Stimulated activated CD8-positive, alpha-beta memory T cell treated with anti-CD3 and anti-CD28 coated beads, Interleukin-15, amount 100 ng/mL, for 4 hours (primary cell): ENCODE measurements around the gene GLYATL3.

Experiments used
- DNase-seq, 2 donors: peaks; one replicate each; pipeline ENCODE4 v3.0.0-alpha.2; 2020; ENCODE audit warnings: low read depth in 2 of 2

Gene GLYATL3

DNA sequence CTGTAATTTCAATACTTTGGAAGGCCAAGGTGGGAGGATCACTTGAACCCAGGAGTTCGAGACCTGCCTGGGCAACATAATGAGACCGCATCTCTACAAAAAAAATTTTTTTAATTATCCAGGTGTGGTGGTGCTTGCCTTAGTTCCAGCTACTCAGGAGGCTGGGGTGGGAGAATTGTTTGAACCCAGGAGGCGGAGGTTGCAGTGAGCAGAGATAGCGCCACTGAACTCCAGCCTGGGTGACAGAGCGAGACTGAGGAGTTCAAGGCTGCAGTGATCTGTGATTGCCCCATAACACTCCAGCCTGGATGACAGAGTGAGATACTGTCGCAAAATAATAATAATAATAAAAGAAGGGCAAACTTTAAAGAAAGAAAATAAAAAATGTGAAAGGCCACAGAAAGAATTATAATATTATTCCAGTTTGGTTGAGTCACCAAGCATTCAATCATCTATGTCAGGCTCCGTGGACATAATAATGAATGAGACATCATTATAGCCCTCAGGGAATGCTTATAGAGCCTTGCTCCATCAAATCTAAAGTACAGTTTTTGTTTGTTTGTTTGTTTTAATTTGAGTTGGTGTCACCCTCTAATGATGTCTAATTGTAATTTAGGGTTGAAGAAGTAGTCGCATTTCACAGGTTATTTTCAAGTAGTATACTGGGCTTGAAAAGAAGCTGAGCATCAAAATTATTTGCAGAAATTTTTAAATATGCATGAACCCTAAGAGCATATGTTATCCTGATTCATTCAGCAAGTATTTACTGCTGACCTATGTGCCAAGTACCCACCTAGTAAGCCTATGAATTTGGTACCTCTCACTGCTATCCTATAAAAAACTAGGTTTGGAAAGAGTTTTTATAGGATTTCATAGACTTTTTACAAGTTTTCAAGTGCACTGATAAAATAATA lies 15.1 kb downstream of the GLYATL3 start:
- DNase-seq: no peak

DNA sequence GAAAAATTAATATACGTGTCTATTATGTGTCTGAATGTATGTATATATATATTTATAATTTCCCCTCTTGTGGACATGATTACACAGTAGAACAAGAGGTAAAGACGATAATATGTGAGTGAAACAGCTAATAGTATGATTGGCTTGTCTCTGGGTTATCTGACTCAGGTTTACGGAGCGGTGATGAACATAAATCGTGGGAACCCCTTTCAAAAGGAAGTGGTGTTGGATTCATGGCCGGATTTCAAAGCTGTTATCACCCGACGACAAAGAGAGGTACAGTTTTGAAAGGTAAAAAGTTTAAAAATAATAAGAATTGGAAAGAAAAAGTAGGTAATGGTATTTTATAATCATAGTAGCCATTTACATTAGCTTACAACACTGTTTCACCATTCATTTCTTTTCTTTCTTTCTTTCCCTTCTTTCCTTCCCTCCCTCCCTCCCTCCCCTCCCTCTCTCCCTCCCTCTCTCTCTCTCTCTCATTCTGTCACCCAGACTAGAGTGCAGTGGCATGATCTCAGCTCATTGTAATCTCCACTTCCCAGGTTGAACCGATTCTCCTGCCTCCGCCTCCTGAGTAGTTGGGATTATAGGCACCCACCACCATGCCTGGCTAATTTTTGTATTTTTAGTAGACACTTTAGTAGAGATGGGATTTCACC lies 15.9 kb downstream of the GLYATL3 start:
- DNase-seq: no peak

DNA sequence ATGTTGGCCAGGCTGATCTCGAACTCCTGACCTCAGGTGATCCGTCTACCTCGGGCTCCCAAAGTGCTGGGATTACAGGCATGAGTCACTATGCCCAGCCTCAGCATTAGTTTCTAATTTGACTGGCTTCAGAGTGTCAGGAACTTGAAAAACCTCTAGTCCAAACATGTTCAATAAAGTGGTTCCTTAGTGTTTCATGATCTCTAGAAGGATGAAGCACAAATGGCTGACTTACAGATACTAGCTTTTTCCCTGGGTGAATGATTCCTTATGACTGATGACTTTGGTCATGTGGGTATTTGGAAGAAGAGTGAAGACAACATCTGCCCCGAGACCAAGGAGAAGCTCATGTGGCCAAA lies 16.4 kb downstream of the GLYATL3 start:
- no peak for DNase-seq

DNA sequence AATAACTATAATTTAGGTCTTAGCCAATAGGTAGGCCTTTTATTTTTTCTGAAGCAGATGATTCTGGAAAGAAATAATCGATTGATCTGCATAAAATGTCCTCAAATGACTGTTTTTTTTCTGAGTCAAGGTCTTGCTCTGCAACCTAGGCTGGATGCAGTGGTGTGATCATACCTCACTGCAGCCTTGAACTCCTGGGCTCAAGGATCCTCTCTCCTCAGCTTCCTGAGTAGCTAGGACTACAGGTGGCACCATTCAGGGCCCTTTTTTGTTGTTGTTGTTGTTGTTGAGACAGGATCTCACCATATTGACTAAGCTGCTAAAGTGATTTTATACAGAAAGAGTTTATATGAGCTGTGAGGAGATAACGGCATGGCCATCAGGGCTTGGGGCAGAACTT lies 18.2 kb downstream of the GLYATL3 start:
- DNase-seq: no peak

DNA sequence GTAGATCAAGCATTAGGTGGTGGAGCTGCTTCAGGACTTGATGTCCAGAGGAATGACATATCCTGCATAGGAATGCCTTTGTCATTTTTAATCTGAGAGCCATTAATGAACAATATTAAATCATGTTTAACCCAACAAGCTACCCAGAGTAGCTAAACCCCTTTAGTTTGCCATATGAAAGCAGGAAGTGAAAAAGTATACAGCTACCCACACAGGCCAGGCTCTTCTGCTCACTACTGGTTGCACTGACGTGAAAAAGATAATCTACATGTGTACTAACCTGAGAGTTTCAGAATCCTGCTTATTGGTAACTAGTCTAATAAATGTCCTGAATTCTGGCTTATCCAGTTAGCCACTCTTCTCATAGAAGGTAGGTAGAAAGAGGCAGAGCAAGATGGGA lies 19.9 kb downstream of the GLYATL3 start:
- DNase-seq: no peak

DNA sequence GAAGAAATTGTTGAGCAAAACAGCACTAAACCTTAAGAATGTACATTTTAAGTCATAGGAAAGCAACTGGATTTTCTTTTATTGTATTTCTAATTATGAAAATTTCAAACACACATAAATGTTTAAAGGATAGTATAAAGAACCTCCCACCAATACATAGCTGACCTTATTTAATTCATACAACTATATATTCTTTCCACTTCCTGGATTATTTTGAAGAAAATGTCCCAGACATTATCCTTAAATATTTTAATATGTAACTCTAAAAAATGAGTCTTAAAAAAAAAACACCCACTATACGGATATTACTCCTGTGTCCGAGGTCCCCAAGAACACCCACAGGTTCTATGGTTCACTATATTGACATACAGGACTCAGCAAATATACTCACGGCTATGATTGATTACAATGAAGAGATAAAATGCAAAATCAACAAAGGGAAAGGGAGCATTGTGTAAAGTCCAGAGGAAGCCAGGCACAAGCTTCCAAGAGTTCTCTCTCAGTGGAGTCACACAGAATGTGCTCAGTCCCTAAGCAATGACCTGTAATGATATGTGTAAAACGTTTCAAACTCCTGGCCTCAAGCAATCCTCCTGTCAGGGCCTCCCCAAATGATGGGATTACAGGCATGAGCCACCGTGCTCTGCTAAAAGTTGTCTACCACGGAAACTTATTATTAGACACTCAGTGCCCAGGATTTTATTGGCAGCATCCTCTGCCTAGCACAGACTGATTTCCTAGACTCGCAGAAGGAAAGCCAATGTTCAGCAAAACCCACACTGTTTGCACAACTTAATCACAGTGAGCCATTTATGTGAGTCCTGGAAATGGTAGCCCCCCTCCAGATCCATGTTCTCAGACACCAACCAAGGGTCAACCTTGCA lies 23.2 kb downstream of the GLYATL3 start:
- DNase-seq: no peak

DNA sequence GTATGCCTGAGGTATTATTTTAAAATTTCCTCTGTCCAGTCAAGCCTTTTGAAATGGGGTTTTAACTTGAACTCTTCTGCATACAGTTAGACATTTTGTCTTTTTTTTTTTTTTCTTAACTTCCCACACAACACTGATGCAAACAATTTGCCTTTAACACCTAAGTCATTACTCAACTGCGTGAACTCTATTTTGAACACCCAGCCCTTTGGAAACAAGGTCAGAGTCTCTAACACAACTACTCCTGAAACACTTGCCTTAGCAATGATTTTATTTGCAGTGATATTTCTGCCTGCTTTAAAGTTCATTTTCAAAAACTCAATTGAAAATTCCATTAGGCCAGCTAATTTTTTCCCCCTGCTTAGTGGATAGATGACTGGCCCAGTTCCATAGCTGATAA lies 24.2 kb downstream of the GLYATL3 start:
- no peak for DNase-seq

DNA sequence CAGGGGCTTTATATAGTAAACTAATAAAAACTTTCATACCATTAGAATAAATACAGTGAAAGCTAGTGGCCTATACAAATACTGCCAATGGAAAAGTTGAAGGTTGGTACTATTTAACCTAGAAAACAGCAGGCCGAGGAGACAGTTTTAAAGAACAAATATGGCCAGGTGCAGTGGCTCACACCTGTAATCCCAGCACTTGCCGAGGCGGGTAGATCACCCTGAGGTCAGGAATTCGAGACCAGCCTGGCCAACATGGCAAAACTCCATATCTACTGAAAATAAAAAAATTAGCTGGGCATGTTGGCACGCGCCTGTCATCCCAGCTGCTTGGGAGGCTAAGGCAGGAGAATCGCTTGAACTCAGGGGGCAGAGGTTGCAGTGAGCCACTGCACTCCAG lies 24.8 kb downstream of the GLYATL3 start:
- no peak for DNase-seq

DNA sequence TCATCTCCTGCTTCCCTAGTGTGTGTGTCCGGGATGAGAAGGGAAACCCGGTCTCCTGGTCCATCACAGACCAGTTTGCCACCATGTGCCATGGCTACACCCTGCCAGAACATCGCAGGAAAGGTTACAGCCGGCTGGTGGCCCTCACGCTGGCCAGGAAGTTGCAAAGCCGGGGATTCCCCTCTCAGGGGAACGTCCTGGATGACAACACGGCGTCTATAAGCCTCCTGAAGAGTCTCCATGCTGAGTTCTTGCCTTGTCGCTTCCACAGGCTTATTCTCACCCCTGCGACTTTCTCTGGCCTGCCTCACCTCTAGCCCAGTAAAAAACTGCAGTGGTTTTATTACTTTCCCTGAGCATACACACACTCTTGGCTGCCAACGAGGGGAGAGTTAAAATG lies 26.9 kb downstream of the GLYATL3 start:
- no peak for DNase-seq

DNA sequence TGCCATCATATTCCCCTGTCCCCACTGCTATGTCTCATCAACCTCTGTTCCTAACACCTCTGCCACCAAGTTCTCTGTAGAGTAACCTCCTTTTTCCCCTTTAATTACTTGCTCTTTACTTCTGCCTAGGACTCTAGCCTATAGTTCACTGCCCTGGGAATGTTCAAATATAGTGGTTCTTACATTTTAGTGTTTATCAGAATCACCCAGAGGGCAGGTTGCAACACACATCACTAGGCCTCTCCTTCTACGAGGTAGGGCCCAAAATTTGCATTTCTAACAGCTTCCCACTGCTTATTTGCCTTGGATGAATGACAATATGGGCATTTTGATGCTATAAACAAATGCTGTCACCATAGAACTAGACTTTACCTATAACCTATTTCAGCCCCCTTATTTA lies 27.6 kb downstream of the GLYATL3 start:
- DNase-seq: no peak

DNA sequence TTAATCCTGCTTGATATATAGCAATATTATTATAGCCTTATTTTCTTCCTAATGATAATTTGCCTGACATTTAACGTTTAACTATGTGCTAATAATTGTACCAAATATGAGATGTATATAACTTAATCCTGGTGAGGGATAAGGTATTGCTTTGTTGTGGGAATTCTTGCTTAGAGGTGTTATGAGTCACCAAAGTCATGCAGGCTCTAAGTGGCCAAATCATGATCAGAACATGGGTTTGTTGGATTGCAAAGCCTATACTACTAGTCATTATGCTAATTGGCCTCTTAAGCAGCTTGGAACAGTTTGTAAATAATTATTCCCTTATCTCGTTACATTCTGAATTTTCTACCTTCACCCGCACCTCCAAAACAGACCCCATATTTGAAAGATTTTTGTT lies 28.8 kb downstream of the GLYATL3 start:
- DNase-seq: no peak

DNA sequence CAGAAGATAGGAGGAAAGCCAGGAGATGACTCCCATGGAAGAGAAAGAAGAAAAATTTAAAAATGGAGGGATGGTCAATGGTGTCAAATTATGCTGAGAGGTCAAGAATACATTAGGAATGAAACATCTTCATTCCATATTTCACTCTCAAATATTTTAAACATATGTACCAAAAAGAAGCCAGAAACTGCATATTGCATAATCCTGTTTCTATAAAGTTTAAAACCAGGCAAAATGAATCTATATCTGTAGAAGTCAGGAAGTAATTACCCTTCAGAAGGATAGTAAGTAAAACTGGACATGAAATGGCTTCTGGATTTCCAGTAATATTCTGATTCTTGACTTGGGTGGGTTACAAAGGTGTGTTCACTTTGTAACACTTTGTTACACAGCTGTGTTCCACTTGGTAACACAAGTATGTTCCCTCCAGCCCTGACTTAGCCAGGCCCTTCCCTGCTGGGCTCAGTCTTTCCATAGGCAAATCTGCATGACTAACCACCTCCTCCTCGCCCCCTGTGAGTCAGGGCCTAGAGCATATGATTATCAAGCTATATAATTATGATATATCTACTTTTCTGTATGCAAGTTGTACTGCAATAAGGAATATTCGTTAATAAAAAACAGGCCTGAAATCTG lies 30.5 kb downstream of the GLYATL3 start:
- DNase-seq: no peak

DNA sequence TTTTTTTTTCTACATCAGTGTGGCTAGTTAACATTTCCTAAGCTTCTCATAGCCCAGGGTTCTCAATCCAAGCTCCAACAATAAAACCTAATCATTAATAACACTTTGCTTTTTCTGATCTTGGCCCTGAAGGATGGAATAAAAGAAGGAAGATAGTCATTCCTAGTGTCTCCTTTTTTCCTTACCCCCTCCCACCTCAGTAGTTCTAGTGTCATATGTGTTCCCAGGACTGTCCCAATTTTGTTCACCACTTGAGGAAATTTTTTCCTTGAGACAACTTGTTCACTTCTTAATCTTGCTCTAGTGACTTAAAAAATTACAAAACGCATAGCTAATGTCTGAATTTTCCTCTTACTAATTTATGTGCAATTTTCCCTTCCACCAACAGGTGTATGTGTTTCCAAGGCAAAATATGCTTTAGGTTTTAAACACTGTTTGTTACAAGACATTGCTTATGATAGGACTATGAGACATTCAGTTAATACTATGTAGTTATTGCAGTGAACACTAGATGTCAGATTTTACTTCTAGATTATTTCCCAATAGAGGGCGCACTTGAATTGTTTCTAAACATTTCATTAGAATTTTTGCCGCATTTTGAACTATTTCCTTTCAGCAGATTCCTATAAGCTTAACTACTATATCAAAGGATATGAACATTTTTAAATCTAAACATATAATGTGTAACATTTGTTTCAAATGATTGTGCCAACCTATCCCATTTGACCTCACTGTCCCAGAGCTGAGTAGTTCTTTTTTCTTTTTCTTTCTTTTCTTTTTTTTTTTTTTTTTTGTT lies 32.2 kb downstream of the GLYATL3 start:
- DNase-seq: no peak

DNA sequence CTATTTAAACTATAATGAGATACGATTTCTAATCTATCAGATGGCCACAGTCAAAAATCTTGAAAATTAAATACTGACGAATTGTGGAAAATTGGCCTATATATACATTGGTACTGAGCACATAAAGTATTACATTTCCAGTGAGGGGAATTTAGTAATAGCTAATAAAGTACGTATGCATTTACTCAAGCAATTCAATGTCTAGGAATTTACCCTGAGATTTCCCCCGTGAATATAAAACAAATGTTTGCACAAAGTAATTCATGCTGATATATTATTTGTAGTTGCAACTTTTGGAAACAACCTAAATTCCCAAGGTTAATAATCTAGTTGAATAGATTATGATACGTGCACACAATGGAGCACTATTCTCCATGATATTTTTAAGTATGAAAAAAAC lies 36.1 kb downstream of the GLYATL3 start:
- DNase-seq: no peak

DNA sequence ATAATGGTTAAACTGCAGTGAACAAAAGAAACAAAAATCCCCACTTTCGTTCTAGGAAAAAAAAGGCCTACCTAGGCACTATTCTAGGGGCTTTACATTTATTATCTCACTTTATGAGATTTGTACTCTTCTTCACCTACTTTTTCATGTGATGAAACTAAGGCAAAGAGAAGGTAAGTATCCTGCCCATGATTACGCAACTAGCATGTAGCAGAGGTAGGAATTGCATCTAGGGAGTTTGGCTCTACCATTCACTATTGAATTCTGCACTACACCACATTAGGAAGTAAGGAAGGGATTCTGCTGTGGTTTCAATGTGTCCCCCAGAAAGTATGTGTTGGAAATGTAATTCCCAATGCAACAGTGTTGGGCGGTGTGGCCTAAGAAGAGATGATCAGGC lies 39.4 kb downstream of the GLYATL3 start:
- DNase-seq: no peak

DNA sequence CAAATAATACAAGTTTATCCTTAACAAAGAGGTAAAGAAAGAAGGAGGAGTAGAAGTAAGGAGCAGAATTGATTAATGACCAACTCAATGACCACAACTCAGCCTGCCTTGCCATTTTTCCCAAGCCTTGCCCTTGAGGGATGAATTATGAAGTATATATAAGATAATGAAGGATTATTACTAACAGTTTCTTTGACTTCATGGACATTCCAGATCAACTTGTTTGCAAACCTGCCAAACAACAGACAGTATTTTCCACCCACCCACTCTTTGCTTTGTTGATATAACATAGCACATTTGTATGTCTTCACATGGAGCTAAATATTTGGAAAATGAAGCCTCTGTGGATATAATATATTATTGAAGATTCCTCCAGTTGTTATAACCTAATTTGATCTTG lies 40.9 kb downstream of the GLYATL3 start:
- DNase-seq: no peak

DNA sequence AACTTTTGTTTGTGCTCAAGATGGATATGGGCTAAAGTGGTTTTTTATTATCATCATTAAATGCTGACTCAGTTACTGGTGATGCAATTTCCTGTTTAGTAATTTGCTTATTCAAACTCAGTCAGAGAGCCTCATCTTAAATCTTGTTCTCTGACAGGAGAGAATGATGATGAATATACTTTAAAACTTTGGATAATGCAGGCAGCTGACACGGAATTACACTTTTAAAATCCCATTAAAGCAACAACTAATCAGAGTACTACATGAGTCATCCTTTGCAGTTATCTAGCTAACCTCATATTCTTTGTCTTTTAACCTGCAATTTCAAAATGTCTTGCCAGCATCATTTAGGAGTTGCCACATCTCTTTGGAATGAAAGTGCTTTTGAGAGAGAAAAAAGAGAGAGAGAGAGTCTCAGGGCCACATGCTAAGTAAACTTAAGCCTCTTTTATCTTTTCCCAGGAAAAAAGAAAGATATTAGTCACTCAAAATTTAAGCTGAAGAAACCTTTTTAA lies 41.5 kb downstream of the GLYATL3 start:
- DNase-seq: no peak

DNA sequence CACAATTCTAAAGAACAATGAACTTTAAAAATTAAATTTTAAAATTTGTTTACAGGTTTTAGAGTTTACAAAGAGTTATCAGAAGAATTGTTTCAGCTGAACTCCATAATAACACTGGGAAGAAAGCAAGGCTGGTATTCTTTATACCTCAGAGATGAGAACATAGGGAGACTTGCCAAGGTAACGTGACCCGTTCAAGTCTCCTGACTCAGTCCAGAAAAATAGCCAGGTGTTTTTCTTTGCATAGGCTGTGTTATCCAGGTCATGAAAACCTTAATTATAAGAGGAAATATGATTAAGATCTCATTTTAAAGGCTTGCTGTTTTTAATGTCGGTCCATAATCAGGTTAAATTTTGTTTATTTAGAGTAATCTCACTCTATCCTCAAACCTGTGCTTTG lies 42.2 kb downstream of the GLYATL3 start:
- no peak for DNase-seq

DNA sequence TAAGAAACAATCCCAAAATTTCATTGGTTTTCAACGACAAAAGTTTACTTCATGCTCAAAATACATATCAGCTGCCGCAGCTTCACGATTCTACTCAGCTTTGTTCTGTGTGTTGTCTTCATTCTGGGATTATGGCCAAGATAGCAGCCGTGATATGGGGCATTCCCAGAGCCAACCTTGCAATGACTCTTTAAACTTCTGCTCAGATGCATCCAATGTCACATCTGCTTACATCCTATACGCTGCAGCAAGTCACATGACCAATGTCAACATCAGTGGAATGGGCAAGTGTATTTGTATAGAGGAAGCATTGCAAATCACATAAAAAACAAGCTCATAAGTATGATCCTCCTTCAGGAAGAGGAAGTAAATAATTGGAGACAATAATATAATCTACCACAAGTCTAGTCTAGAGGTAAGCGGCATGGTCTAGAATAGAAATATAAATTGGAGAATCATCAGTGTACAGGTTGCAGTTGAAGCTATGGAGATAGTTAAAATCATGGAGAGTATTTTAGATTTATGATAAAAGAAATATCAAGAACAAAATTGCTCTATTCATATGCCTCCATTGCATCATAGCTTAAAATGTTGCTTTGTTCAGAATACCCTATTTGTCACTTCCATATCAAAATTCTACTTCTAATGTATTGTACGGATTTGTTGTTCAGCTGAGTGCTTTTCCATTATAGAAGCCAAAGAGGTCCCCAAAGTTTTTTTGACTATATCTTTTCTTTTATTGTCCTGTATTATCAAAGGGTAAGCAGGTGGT lies 43.5 kb downstream of the GLYATL3 start:
- DNase-seq: no peak

DNA sequence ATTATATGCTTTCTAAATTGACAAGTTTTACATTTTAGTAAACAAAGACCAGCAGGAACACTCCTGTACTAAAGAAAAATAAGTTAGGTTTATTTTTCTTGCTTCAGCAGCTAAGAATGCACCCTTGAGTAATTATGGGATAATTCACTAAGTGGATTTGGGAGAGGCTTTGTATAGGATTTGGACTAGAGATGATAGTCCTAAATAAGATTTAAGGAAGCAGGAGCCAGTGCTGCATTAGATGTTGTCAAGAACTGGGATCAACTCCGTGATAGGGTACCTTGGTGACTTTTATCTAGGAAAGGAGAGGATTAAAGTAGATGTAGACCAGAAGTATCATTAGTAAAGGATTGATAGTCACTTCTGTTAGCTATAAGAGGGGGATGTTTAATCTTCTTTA lies 46.6 kb downstream of the GLYATL3 start:
- no peak for DNase-seq
